HepG2 (cell line): ENCODE results near the gene ATP6V0E2.

Experiments
- BCL6 ChIP-seq: IDR thresholded peaks from 2 replicates; pipeline ENCODE4 v1.6.1; 2016; ENCODE audit warnings: missing genetic modification reagents, missing compliant biosample characterization
- HDAC2 ChIP-seq: sonication (generic); formaldehyde crosslinking; IDR thresholded peaks from 2 replicates; pipeline ENCODE4 v1.4.0; 2020; ENCODE audit warnings: missing genetic modification reagents
- SAFB2 ChIP-seq: sonication (generic); formaldehyde crosslinking; IDR thresholded peaks from 2 replicates; pipeline ENCODE4 v1.5.1; 2020; ENCODE audit warnings: missing genetic modification reagents, low read depth, mild to moderate bottlenecking, borderline replicate concordance
- ZNF263 ChIP-seq: sonication (generic); formaldehyde crosslinking; IDR thresholded peaks from 2 replicates; pipeline ENCODE4 v1.4.0; 2020; ENCODE audit warnings: missing genetic modification reagents
- TF ChIP-seq, protein P1 (sequence below): sonication (generic); formaldehyde crosslinking; IDR thresholded peaks from 2 replicates; pipeline ENCODE4 v1.5.0; 2020; ENCODE audit warnings: mild to moderate bottlenecking, missing genetic modification reagents, moderate library complexity
- TF ChIP-seq, protein P2 (sequence below): sonication (generic); formaldehyde crosslinking; IDR thresholded peaks from 2 replicates; pipeline ENCODE4 v1.4.0; 2020; ENCODE audit warnings: missing genetic modification reagents
- TF ChIP-seq, protein P3 (sequence below): sonication (generic); formaldehyde crosslinking; IDR thresholded peaks from 2 replicates; pipeline ENCODE4 v1.4.0; 2020; ENCODE audit warnings: missing genetic modification reagents

DNA sequence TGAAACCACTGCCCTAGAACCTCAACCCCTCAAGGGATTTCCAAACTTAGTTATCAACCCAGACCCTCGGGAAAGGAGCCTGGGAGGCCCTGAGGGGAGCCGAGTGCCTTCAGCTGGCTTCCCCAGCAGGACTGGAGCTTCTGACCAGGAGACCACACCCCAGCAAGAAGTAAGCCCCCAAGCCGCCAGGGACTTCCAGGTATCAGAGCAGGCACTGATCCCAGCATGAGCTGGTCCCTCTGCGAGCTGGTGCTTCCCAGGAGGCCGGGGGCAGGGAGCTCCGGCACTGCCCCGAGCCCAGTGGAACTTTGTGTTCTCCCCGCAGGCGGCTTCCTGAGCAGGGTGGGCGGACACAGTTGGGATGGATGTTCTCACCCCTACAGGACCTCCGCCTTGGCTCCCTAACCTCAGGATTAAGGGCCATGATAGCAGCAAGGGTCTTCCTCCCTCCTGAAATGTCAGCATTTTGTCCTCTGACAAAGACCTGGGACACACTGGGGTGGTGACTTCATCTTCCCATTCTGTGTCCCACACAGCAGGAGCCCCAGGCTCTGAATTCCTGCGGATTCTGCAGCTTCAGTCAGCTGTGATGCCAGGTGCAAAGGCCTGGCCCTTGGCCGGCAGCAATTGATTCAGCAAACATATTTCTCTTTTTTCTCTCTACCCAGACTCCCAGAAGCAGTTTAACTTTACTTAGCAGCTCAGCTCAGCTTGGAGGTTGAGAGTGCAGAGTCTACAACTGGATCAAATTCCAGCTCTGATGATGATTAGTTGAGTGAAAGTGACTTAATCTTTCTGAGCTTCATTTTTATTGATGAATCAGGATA, 11.6 kb downstream of the ATP6V0E2 start:
- TF ChIP-seq HDAC2 (CRISPR knock-in tag) (peak; percentile 65), SAFB2 (CRISPR knock-in tag) (no peak), BCL6 (CRISPR knock-in tag) (no peak), ZNF263 (CRISPR knock-in tag) (no peak)
- TF ChIP-seq, protein P1, sequence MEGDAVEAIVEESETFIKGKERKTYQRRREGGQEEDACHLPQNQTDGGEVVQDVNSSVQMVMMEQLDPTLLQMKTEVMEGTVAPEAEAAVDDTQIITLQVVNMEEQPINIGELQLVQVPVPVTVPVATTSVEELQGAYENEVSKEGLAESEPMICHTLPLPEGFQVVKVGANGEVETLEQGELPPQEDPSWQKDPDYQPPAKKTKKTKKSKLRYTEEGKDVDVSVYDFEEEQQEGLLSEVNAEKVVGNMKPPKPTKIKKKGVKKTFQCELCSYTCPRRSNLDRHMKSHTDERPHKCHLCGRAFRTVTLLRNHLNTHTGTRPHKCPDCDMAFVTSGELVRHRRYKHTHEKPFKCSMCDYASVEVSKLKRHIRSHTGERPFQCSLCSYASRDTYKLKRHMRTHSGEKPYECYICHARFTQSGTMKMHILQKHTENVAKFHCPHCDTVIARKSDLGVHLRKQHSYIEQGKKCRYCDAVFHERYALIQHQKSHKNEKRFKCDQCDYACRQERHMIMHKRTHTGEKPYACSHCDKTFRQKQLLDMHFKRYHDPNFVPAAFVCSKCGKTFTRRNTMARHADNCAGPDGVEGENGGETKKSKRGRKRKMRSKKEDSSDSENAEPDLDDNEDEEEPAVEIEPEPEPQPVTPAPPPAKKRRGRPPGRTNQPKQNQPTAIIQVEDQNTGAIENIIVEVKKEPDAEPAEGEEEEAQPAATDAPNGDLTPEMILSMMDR: no peak; the same call in 1 of the 2 replicates
- TF ChIP-seq, protein P2, sequence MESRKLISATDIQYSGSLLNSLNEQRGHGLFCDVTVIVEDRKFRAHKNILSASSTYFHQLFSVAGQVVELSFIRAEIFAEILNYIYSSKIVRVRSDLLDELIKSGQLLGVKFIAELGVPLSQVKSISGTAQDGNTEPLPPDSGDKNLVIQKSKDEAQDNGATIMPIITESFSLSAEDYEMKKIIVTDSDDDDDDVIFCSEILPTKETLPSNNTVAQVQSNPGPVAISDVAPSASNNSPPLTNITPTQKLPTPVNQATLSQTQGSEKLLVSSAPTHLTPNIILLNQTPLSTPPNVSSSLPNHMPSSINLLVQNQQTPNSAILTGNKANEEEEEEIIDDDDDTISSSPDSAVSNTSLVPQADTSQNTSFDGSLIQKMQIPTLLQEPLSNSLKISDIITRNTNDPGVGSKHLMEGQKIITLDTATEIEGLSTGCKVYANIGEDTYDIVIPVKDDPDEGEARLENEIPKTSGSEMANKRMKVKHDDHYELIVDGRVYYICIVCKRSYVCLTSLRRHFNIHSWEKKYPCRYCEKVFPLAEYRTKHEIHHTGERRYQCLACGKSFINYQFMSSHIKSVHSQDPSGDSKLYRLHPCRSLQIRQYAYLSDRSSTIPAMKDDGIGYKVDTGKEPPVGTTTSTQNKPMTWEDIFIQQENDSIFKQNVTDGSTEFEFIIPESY: no peak
- TF ChIP-seq, protein P3, sequence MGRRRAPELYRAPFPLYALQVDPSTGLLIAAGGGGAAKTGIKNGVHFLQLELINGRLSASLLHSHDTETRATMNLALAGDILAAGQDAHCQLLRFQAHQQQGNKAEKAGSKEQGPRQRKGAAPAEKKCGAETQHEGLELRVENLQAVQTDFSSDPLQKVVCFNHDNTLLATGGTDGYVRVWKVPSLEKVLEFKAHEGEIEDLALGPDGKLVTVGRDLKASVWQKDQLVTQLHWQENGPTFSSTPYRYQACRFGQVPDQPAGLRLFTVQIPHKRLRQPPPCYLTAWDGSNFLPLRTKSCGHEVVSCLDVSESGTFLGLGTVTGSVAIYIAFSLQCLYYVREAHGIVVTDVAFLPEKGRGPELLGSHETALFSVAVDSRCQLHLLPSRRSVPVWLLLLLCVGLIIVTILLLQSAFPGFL (CRISPR knock-in tag): no peak
